ENCODE measurements around the gene IVNS1ABP. TPM values are rescaled to one million over a fixed set of nuclear protein-coding genes. Genes with fewer than 3 reads are reported as not detected.

IVNS1ABP gene
- total RNA-seq = 63.5 and 79.0 TPM in 2 replicates

GRCh38 chr1:185317034-185317885 is at the start of gene IVNS1ABP:
IVNS1ABP (minus strand) TSS chr1:185317243; CDS start chr1:185309493, 7,750 bp downstream.

Other genes with a start within 250 kb of the IVNS1ABP start
- 14.5 and 28.8 TPM in 2 replicates for gene TRMT1L, start 160.3 kb downstream of the IVNS1ABP start, total RNA-seq
- gene SWT1, start 160.1 kb downstream of the IVNS1ABP start, total RNA-seq = 3.0 and 3.4 TPM in 2 replicates

Data from tracheal epithelial cell (primary cell).